ENCODE data around the gene METAP2. TPM values are rescaled to one million over a fixed set of nuclear protein-coding genes. Genes with fewer than 3 reads are reported as not detected.
"Not testable (repeated sequence)": the region's sequence is repeated elsewhere in the genome, so short reads cannot be mapped to it uniquely, and the experiment has no call there.

Gene METAP2
- total RNA-seq, 4 donors from 2014 or later: 56.6 to 87.1 (median 71.8) TPM

- no peak overlapping the region for H3K4me3 ChIP-seq (ENCODE audit: low read depth, poor library complexity, severe bottlenecking)
- DNase-seq (ENCODE audit: low spot score in 2 of 2): peak in 1 of 2 donors; percentile 86
- no peak for TF ChIP-seq POLR2A (IDR thresholded peaks at IDR 0.05)
- TF ChIP-seq, protein P1, sequence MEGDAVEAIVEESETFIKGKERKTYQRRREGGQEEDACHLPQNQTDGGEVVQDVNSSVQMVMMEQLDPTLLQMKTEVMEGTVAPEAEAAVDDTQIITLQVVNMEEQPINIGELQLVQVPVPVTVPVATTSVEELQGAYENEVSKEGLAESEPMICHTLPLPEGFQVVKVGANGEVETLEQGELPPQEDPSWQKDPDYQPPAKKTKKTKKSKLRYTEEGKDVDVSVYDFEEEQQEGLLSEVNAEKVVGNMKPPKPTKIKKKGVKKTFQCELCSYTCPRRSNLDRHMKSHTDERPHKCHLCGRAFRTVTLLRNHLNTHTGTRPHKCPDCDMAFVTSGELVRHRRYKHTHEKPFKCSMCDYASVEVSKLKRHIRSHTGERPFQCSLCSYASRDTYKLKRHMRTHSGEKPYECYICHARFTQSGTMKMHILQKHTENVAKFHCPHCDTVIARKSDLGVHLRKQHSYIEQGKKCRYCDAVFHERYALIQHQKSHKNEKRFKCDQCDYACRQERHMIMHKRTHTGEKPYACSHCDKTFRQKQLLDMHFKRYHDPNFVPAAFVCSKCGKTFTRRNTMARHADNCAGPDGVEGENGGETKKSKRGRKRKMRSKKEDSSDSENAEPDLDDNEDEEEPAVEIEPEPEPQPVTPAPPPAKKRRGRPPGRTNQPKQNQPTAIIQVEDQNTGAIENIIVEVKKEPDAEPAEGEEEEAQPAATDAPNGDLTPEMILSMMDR (IDR thresholded peaks at IDR 0.05): no peak
- intact Hi-C loops (cut with DNase I; ENCODE audit: low total_unique reads): no loop called here
- WGBS, 2 donors: 42 to 49% methylated on average over 22 of the region's 22 CpGs
Measured at GRCh38 chr12:95446506-95446900, 27.4 kb upstream of the METAP2 start.

DNA sequence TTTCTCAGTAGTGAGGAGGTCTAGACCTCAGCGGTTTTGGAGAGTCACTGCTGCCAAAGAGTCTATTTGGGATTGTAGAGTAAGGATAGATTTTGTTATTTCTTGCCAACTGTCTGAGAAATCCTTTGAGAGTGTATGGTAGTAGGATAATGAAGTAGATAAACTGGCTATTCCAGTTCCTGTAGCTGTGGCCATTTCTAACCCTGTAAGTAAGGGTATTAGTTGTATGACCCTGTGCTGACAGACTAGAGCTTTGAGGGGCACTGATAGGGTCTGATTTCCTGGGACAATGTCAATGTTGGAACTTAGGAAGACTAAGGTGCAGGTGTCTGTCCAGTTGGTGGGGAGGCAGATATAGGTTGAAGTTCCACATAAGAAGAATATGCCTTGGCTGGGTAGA, 24.3 kb upstream of the METAP2 start:
- H3K4me3 ChIP-seq (ENCODE audit: low read depth, poor library complexity, severe bottlenecking); DNase-seq (ENCODE audit: low spot score in 2 of 2); intact Hi-C loops (cut with DNase I; ENCODE audit: low total_unique reads): not testable (repeated sequence)
- 51 to 65% methylated on average over 1 of the region's 1 CpG for WGBS, 2 donors

DNA sequence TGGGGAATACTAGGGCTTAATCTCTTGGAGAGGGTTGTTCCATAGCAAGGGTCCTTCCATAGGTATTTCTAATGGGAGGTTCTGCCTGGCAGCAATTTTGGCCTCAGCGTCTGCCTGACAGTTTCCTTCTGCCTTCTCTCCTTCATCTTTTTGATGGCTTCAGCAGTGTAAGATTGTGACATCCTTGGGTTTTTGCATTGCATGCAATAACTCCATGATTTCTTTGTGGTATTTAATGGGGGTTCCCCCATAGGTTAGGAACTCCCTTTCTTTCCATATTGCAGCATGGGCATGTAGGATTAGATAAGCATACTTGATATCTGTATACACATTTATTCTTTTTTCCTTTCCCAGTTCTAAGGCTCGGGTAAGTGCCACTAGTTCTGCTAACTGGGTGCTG, 21.5 kb upstream of the METAP2 start:
- H3K4me3 ChIP-seq (ENCODE audit: low read depth, poor library complexity, severe bottlenecking); intact Hi-C loops (cut with DNase I; ENCODE audit: low total_unique reads); DNase-seq (ENCODE audit: low spot score in 2 of 2): not testable (repeated sequence)
- 86 to 89% methylated on average over 2 of the region's 2 CpGs for WGBS, 2 donors

GRCh38 chr12:95453881-95454280, 20.1 kb upstream of the METAP2 start:
- DNase-seq (ENCODE audit: low spot score in 2 of 2); H3K4me3 ChIP-seq (ENCODE audit: low read depth, poor library complexity, severe bottlenecking); intact Hi-C loops (cut with DNase I; ENCODE audit: low total_unique reads): not testable (repeated sequence)
- 100% methylated on average over 1 of the region's 1 CpG for WGBS, 2 donors

GRCh38 chr12:95454780-95455215, 19.2 kb upstream of the METAP2 start:
- intact Hi-C loops (cut with DNase I; ENCODE audit: low total_unique reads); H3K4me3 ChIP-seq (ENCODE audit: low read depth, poor library complexity, severe bottlenecking); DNase-seq (ENCODE audit: low spot score in 2 of 2): not testable (repeated sequence)
- WGBS, 2 donors: 83 to 93% methylated on average over 6 of the region's 6 CpGs

DNA sequence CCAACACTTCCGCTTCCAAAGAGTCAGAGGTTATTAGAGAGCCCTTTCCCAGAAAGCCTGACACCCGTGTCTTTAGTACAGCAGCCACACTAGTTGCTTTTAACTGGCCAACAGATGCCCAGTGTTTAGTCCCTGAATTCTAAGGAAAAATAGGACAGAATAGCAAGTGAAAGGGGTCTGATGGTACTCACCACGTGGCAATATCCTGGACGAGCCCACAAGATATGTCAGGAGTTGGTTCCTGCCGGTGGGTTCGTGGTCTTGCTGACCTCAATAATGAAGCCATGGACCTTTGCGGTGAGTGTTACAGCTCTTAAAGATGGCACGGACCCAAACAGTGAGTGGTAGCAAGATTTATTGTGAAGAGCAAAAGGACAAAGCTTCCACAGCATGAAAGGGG, 16.3 kb upstream of the METAP2 start:
- DNase-seq (ENCODE audit: low spot score in 2 of 2); intact Hi-C loops (cut with DNase I; ENCODE audit: low total_unique reads); H3K4me3 ChIP-seq (ENCODE audit: low read depth, poor library complexity, severe bottlenecking): not testable (repeated sequence)
- WGBS, 2 donors: 85 to 86% methylated on average over 8 of the region's 8 CpGs

- WGBS, 2 donors: 42 to 53% methylated on average over 2 of the region's 2 CpGs
- no peak for DNase-seq (ENCODE audit: low spot score in 2 of 2)
- TF ChIP-seq POLR2A (IDR thresholded peaks at IDR 0.05): no peak
- TF ChIP-seq, protein P1 (IDR thresholded peaks at IDR 0.05): no peak
- intact Hi-C loops (cut with DNase I; ENCODE audit: low total_unique reads): no loop called here
- H3K4me3 ChIP-seq (ENCODE audit: low read depth, poor library complexity, severe bottlenecking): no peak overlapping the region
Measured at GRCh38 chr12:95458761-95459160, 15.2 kb upstream of the METAP2 start.

DNA sequence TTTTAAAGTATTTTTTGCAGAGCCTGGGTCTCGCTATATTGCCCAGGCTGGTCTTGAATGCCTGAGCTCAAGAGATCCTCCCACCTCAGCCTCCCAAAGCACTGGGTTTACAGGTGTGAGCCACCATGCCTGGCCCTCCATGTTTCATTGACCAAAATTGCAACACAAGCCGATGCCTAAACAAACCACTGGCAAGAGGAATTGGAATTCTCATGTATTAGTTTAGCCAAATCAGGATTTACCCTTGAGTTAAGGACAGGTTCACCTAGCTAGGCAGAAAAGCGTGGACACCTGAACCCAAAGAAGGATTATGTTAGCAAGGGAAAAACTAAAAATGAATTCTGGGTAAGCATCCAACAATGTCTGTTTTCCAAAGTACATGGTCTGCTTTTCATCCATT, 14.6 kb upstream of the METAP2 start:
- TF ChIP-seq, protein P1 (IDR thresholded peaks at IDR 0.05): no peak
- TF ChIP-seq POLR2A (IDR thresholded peaks at IDR 0.05): no peak
- no peak for DNase-seq (ENCODE audit: low spot score in 2 of 2)
- intact Hi-C loops (cut with DNase I; ENCODE audit: low total_unique reads): no loop called here
- WGBS, 2 donors: 94 to 95% methylated on average over 3 of the region's 3 CpGs
- no peak overlapping the region for H3K4me3 ChIP-seq (ENCODE audit: low read depth, poor library complexity, severe bottlenecking)
